GM10847 (cell line): ENCODE data around the gene CCDC14.

Experiments
- POLR2A ChIP-seq: IDR thresholded peaks from 2 replicates; pipeline ENCODE4 v1.6.1; 2011; ENCODE audit not compliant: insufficient read length; ENCODE audit errors: extremely low read depth

The CCDC14 gene

GRCh38 chr3:123948449-123948848 is 12.6 kb downstream of the CCDC14 start:
- TF ChIP-seq POLR2A, result no peak

GRCh38 chr3:123947482-123947881 is 13.5 kb downstream of the CCDC14 start:
- TF ChIP-seq POLR2A, result no peak

DNA sequence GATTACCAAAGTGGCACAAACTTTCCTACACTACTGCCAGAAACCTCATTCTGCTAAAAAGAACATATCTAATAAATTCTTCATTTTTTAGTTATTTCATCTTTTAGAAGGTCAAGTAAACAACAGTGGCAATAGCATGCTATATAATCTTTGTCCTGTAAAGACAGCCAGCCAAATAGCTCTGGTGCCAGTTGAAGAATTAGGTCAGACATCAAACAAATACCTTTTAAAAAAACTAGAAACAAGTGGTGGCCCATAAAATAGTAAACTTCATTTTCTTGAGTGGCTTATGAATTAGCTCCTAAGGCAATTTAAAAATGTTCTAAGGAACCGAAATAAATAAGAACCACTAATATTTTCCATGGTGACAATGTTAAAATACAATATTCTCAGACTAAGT is 19.5 kb downstream of the CCDC14 start:
- TF ChIP-seq POLR2A, result no peak

DNA sequence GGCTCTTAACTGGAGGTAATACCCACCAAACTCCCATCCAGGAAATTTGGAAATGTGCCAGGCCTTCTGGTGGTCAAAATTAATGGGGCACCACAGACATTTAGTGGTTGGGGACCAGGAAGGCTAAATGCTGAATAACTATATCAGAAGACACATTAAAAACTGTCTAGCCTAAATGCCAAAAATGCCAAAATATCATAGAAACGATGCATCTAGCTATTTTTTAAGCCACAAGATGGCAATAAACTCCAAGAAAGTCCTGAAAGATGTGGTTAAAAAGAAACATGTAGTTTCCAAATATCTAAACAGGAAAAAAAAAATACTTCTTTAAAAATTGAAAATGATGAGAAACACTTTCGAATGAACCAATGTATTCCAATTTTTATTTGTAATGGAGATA is 19.9 kb downstream of the CCDC14 start:
- no peak for TF ChIP-seq POLR2A

- no peak for TF ChIP-seq POLR2A
Observed at GRCh38 chr3:123939706-123940105, 21.3 kb downstream of the CCDC14 start.

DNA sequence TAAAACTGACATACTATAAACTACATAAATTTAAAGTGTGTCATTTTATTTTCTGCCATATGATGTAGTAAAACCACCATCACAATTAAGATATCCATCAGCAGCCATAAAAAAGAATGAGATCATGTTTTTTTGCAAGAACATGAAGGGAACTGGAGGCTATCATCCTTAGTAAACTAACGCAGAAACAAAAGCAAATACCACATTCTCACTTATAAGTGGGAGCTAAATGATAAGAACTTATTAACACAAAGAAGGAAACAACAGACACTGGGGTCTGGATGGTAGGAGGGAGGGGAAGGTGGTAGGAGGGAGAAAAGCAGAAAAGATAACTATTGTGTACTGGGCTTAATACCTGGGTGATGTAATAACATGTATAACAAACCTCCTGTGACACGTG is 24.6 kb downstream of the CCDC14 start:
- TF ChIP-seq POLR2A, result no peak

DNA sequence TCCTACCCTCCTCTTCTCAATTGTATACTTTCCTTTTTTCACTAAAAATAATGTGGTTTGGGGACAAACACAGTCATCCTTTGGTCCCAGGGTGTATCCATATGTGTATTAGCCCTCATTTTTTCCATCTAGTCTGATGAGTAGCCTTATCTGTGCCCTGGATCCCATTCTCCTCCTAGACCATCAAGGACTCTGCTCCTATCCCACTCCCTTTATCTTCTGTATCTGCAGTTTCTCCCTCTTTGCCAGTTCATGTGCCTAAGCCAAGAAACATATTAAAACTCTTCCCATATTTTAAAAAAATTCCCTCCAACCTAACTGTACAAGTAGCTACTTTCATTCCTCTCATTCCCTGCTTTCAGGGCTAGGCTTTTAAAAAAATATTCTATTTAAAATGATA is 25.2 kb downstream of the CCDC14 start:
- no peak for TF ChIP-seq POLR2A

- TF ChIP-seq POLR2A, result no peak
Observed at GRCh38 chr3:123934250-123934649, 26.8 kb downstream of the CCDC14 start.

DNA sequence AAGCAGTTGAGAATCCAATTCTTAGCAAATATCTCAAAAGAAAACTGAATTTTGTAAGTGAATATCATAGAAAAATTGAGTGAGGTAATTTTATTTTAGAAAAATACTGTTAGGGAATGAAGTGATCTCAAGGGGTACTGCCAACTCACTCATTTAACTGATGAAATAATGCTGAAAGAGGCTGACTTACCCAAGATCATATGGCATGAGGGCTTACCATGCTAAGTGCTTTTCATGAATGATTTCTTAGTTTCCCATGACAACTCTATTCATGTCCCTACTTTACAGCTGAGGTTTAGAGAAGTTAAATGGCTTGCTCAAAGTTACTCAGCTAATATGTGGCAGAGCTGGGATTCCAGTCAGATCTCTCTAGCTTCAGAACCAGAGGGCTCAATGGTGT is 30.6 kb downstream of the CCDC14 start:
- TF ChIP-seq POLR2A, result no peak

DNA sequence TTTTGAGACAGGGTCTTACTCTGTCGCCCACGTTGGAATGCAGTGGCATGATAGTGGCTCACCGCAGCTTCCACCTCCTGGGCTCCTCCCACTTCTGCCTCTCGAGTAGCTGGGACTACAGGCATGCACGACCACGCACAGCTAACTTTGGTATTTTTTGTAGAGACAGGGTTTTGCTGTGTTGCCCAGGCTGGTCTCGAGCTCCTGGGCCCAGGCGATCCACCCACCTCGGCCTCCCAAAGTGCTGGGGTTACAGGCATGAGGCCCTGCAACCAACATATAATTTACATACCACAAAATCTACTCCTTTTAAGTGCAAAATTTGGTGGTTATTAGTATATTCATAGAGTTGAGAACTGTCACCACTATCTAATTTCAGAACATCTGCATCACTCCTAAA is 31.7 kb downstream of the CCDC14 start:
- no peak for TF ChIP-seq POLR2A

GRCh38 chr3:123926396-123926795 is 34.6 kb downstream of the CCDC14 start:
- no peak for TF ChIP-seq POLR2A

DNA sequence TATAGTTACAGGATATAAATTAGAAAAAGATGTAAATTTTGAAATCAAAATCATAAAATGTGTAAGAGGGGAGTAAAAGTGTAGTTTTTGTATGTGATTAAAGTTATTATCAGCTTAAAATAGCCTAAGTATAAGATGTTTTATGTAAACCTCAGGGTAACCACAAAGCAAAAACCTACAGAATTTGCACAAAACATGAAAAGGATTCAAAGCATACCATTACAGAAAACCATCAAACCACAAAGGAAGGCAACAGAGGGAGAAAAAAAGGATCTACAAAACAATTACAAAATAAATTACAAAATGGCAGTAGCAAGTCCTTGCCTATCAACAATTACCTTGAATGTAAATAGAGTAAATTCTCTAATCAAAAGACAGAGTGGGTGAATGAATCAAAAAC is 40.2 kb downstream of the CCDC14 start:
- no peak for TF ChIP-seq POLR2A

DNA sequence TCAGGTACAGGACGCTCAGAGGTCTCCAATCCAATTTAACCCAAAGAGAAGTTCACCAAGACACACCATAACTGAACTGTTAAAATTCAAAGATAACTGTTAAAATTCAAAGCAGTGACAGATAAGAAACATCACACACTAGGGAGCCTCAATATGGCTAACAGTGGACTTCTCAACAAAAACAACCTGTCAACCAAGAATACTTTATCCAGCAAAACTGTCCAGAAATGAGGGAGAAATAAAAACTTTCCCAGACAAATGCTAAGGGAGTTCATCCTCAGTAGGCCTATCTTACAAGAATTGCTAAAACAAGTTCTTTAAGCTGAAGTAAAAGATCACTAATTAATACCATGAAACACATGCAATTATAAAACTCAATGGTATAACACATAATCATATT is 40.6 kb downstream of the CCDC14 start:
- TF ChIP-seq POLR2A, result no peak

DNA sequence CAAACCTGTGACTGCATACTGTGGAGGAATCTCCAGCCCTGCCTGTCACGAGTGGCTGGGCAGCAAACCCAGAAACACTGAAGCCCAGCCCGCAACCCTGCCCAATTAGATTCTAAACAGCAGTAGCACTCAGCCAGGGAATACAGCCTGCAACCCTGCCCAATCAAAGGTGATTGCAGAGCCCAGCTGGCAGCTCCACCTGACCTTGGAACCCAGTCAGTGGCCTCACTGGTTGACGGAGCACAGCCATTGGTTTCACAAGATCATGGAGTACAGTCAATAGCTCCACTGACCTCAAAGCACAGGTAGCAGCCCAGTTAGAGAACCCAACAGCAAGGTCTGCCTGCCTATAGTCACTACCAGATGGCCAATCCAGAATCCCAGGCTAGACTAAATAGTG is 41.7 kb downstream of the CCDC14 start:
- TF ChIP-seq POLR2A, result no peak

GRCh38 chr3:123914829-123915228 is 46.2 kb downstream of the CCDC14 start:
- TF ChIP-seq POLR2A, result no peak

- TF ChIP-seq POLR2A, result no peak
Observed at GRCh38 chr3:123909785-123910184, 51.2 kb downstream of the CCDC14 start.

DNA sequence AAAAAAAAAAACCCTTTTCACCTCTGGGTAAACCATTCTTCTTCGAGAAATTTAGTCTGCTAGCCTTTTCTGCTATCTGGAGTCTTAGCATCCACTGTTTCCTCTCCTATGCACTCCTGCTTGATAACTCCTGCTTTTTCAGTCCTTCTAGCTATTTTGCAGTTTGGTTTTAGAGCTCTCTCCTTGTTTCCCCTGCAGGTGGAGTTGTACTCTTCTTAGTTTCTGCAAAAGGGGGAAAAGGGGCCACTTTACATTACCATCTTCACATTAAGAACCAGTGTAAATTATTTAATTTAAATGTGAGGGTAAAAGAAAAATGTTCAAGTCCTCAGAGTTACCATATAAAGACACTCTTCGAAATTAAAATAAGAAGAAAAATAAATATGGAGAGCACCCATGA is 53.3 kb downstream of the CCDC14 start:
- no peak for TF ChIP-seq POLR2A

- no peak for TF ChIP-seq POLR2A
Observed at GRCh38 chr3:123899300-123899865, 61.6 kb downstream of the CCDC14 start.
